AG09319 (cell line): ENCODE measurements around the gene PRR13.
"Not testable (repeated sequence)": the region's sequence is repeated elsewhere in the genome, so short reads cannot be mapped to it uniquely, and the experiment has no call there.

ENCODE experiments used
- DNase-seq: peaks from one replicate; pipeline ENCODE4 v3.0.0-alpha.2; 2010; ENCODE audit warnings: low read depth; ENCODE audit errors: extremely low read depth
- TF ChIP-seq, protein P1 (sequence below): IDR thresholded peaks from 2 replicates; pipeline ENCODE4 v1.5.1; 2011; ENCODE audit warnings: low read depth, mild to moderate bottlenecking, inconsistent platforms, low read length, moderate library complexity

PRR13 gene

DNA sequence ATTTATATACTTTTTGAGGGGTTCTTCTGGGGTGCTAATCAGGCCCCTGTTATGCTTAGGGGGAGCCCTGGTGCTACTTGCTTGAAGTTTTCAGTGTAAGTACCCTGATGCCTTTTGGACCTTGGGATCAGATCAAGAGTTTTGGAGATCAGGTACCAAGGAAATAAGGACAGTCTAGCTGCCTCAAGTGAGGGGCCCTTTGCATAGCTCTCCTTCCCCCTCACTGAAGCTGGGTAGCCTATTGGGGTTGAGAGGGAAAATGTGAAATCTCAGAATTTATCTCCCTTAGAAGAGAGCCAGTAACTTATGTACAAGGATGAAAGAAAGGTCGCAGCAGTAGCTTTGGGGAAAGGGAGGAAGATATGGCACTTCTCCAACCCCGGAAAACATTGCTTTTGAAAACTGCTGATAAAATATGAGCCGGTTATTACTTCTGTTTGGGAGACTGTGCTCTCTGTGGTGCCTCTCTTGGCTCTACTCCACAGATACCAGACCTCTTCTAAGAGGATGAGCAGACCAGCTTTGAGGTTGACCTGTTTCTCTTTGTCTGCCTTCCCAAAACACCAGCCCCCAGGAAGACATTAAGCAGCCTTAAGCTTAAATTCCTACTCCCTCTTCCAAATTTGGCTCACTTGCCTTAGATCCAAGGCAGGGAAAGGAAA, 26.6 kb upstream of the PRR13 start:
- DNase-seq = no peak
- TF ChIP-seq, protein P1, sequence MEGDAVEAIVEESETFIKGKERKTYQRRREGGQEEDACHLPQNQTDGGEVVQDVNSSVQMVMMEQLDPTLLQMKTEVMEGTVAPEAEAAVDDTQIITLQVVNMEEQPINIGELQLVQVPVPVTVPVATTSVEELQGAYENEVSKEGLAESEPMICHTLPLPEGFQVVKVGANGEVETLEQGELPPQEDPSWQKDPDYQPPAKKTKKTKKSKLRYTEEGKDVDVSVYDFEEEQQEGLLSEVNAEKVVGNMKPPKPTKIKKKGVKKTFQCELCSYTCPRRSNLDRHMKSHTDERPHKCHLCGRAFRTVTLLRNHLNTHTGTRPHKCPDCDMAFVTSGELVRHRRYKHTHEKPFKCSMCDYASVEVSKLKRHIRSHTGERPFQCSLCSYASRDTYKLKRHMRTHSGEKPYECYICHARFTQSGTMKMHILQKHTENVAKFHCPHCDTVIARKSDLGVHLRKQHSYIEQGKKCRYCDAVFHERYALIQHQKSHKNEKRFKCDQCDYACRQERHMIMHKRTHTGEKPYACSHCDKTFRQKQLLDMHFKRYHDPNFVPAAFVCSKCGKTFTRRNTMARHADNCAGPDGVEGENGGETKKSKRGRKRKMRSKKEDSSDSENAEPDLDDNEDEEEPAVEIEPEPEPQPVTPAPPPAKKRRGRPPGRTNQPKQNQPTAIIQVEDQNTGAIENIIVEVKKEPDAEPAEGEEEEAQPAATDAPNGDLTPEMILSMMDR = no peak

GRCh38 chr12:53415752-53416389, 25.7 kb upstream of the PRR13 start:
- not testable (repeated sequence) for DNase-seq

DNA sequence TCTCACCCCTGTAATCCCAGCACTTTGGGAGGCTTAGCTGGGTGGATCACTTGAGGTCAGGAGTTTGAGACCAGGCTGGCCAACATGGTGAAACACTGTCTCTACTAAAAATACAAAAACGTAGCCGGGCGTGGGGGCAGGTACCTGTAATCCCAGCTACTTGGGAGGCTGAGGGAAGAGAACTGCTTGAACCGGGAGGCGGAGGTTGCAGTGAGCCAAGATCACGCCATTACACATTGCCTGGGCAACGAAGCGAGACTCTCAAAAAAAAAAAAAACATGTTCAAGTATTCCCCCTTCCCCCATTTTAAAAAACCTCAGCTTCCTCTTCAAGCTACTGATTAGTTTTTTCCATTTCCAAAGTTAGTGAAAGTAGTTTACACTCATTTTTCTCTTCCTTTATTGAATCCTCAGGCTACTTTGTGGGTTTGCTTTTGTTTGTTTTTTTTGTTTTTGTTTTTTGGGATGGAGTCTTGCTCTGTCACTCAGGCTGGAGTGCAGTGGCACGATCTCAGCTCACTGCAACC, 24.2 kb upstream of the PRR13 start:
- not testable (repeated sequence) for DNase-seq

- no peak for DNase-seq
- TF ChIP-seq, protein P1 = no peak
Measured at GRCh38 chr12:53418221-53418620, 23.3 kb upstream of the PRR13 start.

DNA sequence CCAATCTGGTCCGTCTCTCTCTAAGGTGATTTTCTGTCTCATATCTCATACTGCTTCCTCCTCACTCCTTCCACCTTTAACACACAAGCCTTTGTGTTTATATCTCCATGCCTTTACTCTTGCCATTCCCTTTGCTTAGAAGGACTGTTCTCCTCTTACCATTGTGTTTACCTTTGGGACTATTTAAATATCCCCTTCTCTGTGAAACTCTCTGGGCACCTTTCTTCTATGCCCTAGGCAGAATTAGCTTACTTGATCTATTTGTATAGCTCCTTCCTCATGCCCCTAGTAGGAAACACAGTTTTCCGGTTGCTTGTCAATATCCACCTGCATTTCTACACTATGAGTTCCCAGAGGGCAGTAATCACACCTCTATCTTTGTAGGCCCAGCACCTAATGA, 21.8 kb upstream of the PRR13 start:
- TF ChIP-seq, protein P1 = no peak
- no peak for DNase-seq

DNA sequence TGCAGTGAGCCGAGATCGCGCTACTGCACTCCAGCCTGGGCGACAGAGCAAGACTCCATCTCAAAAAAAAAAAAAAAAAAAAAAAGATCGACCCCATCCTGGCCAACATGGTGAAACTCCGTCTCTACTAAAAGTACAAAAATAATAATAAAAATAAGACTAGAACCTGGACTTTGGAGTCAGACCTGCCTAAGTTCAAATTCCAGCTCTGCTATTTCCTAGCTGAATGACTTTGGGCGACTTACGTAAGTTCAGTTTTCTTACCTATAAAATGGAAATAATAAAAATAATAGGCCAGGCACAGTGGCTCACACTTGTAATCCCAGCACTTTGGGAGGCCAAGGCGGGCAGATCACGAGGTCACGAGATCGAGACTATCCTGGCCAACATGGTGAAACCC, 19.3 kb upstream of the PRR13 start:
- not testable (repeated sequence) for DNase-seq

GRCh38 chr12:53423597-53423996, 17.9 kb upstream of the PRR13 start, which contains the start of gene AMHR2:
TSS of gene AMHR2 (plus strand) at chr12:53423855. CDS start at chr12:53423935, 80 bp downstream.
- TF ChIP-seq, protein P1 = no peak
- DNase-seq = no peak

DNA sequence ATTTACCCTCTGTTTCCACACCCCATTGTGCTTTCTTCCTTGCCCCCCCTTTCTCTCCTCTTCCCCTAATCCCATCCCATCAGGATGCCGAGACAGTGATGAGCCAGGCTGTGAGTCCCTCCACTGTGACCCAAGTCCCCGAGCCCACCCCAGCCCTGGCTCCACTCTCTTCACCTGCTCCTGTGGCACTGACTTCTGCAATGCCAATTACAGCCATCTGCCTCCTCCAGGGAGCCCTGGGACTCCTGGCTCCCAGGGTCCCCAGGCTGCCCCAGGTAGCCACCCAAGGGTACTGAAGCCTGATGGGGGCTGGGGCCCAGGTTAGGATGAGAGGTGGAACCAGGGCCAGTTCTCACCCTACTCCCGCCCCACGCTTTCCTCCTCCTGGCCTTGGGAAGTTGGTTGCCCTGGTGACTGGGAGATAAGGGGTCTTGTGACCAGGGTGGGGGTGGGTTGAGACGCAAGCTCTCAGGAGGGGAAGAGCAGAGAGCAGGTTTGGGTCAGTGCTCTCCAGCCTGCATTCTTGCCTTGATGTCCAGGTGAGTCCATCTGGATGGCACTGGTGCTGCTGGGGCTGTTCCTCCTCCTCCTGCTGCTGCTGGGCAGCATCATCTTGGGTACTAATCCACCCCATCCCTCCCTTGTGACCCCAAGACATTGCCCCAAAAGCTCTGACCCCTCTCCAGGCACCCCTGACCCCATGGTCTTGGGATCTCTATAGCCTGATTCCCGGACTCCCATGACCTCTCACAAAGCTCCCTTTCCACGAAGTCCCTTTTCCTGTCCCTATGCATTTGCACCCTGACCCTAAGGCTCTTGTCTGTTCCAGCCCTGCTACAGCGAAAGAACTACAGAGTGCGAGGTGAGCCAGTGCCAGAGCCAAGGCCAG, 16.7 kb upstream of the PRR13 start:
- DNase-seq = no peak
- TF ChIP-seq, protein P1 = no peak
